Panc1 (cell line): ENCODE results near the gene PABPN1L.

Experiments used
- POLR2AphosphoS5 ChIP-seq: IDR thresholded peaks from 2 replicates; pipeline ENCODE4 v1.6.1; 2012; ENCODE audit warnings: mild to moderate bottlenecking, low read depth, low read length, moderate library complexity
- TF ChIP-seq, protein P1 (sequence below): fragments of 450-650 bp; IDR thresholded peaks from 2 replicates; pipeline ENCODE4 v1.5.1; 2017; ENCODE audit warnings: mild to moderate bottlenecking

DNA sequence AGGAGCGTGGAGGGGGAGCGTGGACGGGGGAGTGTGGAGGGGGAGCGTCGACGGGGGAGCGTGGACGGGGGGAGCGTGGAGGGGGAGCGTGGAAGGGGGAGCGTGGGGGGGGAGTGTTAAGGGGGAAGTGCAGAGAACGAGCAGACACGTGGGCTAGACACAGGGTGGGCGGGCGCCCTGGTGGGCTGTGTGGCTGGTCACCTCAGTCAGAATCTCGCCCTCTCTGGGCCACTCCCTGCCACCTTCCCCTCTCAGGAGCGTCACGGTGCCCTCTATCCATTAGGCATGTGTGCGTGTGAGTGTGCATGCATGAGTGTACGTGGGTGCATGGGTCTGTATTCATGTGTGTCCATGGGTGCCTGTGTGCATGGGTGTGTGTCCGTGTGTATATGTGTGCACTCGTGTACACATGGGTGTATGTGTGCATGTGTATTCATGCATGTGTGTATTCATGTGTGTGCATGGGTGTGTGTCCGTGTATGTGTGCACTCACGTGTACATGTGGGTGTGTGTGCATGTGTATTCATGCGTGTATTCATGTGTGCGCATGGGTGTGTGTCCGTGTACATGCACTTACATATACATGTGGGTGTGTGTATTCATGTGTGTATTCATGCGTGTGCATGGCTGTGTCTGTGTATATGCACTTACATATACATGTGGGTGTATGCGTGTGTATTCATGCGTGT lies 49.3 kb upstream of the PABPN1L start:
- TF ChIP-seq, protein P1, sequence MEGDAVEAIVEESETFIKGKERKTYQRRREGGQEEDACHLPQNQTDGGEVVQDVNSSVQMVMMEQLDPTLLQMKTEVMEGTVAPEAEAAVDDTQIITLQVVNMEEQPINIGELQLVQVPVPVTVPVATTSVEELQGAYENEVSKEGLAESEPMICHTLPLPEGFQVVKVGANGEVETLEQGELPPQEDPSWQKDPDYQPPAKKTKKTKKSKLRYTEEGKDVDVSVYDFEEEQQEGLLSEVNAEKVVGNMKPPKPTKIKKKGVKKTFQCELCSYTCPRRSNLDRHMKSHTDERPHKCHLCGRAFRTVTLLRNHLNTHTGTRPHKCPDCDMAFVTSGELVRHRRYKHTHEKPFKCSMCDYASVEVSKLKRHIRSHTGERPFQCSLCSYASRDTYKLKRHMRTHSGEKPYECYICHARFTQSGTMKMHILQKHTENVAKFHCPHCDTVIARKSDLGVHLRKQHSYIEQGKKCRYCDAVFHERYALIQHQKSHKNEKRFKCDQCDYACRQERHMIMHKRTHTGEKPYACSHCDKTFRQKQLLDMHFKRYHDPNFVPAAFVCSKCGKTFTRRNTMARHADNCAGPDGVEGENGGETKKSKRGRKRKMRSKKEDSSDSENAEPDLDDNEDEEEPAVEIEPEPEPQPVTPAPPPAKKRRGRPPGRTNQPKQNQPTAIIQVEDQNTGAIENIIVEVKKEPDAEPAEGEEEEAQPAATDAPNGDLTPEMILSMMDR, result no peak
- TF ChIP-seq POLR2AphosphoS5, result no peak
